SH-SY5Y (cell line): ENCODE measurements around the gene THADA.

Experiments
- GATA2 ChIP-seq: IDR thresholded peaks from 2 replicates; pipeline ENCODE4 v1.6.1; 2011; ENCODE audit warnings: mild to moderate bottlenecking, low read depth, low read length
- GATA3 ChIP-seq: IDR thresholded peaks from 2 replicates; pipeline ENCODE4 v1.6.1; 2011; ENCODE audit warnings: low read depth, mild to moderate bottlenecking, low read length, moderate library complexity

Gene THADA

DNA sequence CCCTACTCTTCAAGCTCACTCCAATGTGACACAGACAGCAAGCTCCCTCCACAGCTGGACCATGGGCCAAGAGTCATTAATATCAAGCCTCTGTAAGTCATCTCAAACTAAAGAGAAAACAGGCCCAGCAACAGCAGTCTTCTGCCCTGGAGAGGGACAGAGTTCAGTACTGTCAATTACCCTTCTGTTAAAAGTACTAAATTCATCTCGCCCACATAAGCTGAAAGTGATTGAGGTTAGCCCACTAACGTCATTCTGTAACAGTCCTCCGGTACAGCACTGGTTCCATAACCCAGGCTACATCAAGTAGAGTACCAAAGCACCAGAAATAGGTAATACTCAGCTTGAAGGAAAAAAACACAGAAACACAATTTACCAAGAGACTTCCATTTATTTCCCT is 25.9 kb downstream of the THADA start:
- TF ChIP-seq GATA3 (no peak), GATA2 (no peak)

DNA sequence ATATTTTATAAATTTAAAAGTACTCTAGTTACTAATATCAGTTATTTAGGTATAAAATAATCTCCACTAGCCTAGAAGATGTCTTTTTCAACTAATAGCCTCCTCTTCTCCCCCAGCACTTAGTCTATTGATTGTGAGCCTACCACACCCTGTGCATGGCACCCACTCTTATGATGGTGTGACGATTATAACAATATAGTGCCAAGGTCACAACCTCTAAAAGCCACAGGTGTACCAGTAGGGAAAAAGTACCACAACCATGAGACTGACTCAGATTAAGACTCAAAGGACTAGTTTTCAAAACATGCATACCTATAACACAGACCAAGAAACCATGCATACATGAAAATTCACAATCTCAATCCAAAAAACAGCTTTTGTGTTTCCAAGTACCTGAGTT is 27.6 kb downstream of the THADA start:
- TF ChIP-seq GATA2, result no peak
- TF ChIP-seq GATA3, result no peak

DNA sequence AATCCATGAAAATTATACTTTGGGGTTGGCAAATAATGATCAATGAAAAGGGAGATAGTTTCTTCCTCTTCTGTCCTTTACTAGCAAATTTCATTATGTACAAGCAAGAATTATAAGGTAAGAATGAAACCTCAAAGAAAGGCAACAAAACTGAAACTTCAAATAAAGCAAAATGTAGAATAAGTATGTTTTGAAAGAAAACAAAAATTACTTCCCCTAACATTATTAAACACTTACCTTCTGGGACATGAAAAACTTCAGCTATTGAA is 29.4 kb downstream of the THADA start:
- TF ChIP-seq GATA3 (no peak), GATA2 (no peak)

DNA sequence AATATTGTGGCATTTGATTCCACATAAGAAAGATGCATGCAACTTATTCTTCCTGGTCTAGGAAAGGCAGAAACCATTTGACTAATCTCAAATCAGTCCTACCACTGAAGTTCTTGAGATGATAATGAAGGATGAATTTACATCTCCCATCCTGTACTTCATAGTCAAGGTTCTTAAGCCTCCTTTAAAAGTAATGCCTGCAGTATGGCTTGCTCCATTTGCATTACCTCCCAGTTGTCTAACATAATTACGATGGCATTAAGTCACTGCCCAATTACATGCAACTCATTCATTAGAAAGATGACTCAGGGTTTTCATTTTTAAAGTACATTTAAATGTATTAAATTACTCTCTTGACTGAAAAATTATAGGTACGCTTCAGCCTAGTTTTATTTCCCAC is 32.2 kb downstream of the THADA start:
- no peak for TF ChIP-seq GATA3
- TF ChIP-seq GATA2, result no peak

DNA sequence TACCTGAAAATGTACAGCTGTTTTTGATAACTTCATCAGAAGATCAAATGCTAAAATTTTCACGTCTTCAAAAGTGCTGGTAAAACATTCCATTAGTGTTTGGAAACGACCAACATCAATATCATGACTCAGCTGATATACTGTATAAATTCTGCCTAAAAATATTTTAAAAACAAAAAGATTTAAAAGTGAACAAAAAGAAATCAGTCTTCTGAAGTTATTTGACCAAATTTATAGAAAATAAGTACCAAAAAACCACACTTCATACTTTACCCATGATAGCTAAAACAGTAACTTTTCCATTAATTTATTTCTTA is 35.6 kb downstream of the THADA start:
- no peak for TF ChIP-seq GATA3
- no peak for TF ChIP-seq GATA2

DNA sequence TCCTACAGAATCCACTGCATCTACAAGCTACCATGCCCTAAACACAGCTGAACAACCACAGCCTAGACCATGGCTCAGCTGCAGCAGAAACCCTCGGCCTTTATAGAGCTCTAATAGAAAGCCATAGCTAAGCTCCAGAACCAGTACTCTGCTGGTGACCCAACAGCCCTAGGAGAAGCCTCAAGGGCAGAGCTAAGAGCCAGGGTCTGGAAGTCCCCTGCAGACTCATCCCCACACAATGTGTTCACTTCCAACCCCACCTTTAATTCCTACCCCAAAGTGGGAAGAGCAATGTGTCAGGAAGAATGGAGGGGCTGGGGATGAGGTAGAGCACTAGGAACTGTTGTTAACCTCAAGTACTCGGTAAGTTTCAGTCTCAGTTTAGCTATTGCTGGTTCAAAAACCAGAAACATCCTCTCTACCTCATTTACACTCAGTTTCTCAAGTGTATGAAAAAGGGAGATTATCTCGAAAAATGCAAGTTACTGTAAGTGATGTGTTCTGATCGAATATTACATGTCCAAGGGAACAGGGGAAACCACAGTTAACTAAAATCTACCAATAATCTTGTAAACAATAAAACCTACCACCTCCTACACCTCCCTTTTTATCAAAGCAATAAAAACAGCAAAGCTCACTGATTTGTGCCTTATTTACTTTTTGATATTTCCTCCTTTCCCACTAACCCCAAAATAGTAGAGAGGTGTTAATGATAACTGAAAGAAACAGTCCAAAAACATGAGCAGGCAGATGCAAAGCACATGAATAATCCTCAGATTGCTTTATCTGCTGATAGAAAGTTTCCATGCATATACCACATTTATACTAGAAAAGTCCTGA is 36.2 kb downstream of the THADA start:
- no peak for TF ChIP-seq GATA2
- TF ChIP-seq GATA3, result no peak

DNA sequence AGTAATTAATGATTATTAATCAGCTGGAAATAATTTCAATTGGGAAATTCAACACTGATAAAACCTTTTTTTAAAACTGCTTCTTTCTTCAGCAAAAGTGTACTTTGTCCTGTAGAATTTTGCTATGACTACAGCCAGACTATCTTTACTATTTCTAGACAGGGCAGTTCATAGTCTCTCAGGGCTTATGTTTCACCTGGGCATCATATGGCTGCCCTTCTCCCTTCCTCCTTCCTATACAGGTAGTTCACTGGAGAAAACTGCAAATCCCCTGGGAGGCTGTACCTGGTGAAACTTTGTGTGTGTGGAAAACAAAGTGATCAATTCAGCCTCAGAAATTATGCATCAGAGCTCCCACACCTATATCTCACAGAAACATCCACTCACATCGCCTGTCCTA is 38.6 kb downstream of the THADA start:
- no peak for TF ChIP-seq GATA2
- TF ChIP-seq GATA3, result no peak

DNA sequence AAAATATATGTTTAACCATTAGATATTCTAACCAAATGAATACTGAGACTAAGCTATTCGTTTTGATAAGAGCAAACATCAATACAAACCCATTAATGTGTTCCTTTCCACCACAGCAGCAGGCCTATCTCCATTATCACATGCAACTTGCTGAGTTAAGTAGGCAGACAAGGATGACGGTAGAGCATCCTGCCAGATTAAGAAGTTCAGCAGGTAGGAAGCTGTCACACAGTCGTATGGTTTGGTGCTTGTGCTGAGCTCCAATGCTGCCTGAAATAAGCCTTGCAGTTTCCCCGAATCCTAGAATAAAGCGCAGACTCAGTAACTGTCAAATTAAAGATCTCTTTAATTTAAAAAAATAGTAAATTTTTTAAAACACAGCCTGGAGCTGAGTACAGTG is 39.6 kb downstream of the THADA start:
- TF ChIP-seq GATA3 (no peak), GATA2 (no peak)

DNA sequence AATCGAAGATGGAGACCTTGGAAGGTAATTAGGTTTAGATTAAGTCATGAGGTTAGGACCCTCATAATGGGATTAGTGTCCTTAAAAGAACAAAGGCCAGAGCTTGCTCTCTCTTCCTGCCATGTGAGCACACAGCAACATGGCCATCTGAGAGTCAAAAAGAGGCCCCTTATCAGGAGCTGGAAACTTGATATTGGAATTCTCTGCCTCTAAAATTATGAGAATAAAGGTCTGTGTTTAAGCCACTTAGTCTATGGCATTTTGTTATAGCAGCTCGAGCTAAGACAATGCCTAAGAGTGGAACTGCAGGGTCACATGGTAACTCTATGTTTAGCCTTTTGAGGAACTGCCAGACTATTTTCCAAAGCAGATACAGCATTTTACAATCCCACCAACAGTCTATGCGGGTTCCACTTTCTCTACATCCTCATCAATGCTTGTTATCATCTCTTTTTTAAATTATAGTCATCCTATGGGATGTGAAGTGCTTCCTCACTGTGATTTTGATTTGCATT is 42.4 kb downstream of the THADA start:
- TF ChIP-seq GATA2 (no peak), GATA3 (no peak)

DNA sequence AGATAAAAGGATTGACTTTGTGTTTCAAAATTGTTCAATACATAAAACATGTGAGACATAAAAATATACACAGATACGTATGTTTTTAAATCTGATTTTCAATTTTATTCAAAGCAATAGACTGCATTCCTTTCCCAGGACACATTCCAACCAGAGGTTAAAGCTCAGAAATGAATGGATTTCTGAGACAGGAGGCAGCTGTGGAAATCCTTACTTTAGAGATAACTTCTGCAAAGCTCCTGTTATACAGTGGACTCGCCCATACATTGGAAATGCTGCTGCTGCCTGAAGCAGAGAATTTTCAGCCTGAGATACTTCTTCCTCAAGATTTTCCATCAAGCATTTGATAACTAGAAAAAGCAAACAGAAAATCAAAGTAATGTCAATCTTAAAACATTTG is 43.8 kb downstream of the THADA start:
- TF ChIP-seq GATA3 (no peak), GATA2 (no peak)

DNA sequence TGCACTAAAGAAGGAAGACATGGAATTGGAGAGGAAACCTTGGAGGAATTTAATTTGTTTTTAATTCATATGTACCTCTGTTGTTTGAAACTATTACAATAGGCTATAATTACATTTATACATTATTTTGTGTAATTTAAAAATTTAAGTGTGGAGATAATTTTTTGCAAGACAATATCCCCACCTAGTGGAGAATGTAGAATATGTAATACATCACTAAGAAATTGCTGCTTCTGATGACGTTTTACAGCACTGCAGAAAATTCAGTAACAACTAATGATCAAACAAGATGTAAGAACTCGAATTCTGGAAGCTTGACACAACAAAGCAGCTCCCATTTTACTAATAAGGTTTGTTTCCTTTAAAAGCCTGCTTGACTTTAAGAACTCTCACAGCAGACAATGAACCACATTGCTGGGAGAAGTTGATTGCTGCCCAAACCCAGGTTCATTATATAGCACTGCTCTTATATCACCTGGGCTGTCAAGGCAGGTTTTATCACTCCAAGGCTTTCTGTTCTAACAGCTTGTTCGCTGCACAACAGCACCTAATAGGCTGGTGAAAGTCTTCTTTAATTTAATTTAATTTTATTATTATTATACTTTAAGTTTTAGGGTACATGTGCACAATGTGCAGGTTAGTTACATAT is 53.4 kb downstream of the THADA start:
- TF ChIP-seq GATA3 (no peak), GATA2 (no peak)

DNA sequence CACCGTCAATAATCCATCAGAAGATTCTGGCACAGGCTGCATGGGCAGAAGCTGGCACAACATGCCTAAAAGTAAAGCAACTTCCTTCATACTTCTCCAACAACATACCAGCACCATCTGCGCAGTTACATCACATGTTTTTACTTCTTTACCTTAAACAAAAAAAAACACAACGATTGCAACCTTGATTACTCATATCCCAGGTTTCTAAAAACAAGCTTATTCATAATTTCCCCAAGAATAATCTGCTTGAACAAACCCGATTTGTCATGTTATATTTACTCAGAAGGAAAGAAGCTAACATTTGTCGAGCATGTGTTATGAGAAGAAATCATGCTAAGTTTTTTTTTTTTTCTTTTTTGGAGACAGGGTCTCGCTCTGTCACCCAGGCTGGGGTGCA is 54.7 kb downstream of the THADA start:
- TF ChIP-seq GATA2 (no peak), GATA3 (no peak)

DNA sequence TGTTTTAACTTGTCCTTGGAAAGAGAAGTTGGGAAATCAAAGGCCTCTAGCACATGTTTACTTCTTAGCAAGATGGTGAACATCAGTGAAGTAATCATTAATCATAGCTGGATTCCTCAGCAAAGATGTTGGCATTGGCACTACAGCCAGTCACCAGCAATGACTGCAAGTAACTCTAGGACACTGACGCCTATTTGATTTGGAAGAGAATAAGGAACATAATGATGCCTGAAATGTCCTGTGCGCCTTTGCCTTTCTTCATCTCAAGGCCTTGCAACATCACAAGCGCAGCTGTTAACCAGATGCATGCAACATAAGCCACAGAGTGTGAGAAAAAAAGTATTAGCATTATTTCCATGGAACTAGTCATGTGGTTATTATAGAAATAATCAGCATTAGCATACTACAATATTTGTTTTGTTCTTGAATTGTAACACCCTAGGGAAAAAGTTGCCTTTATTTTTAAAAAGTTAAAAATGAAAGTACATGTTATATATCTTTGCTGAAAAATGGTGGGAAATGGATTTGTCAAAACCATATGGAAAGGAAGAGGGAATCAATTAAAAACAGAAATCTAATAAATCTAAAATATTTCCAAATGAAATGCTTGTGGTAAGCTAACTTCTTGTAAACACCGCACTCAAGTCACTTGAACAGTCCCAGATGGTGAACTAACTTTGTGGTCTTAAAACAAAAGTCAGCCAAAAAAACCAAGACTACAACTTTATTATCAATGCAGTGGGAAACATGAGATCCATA is 55.6 kb downstream of the THADA start:
- no peak for TF ChIP-seq GATA3
- no peak for TF ChIP-seq GATA2

DNA sequence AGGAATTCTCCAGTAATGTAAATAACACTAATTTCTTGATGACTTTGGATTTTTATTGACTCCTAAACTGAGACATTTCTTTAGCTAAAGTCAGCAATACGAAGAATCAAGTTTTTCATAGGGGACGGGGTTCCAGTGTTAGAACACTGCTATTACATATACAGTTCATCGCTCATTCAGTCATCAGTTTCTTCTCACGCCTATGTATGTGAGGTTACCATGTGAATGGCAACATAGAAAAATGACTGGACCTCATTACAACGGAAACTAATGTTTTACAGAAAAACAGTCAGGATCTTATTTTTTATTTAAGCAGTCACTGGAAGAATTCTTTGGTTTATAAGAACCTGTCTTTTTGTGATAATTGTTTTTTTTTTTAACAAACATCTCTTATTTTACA is 56.4 kb downstream of the THADA start:
- TF ChIP-seq GATA2 (no peak), GATA3 (no peak)
